ENCODE data around the gene NKX2-2.
"Not testable (repeated sequence)": the region's sequence is repeated elsewhere in the genome, so short reads cannot be mapped to it uniquely, and the experiment has no call there.

Gene NKX2-2

DNA sequence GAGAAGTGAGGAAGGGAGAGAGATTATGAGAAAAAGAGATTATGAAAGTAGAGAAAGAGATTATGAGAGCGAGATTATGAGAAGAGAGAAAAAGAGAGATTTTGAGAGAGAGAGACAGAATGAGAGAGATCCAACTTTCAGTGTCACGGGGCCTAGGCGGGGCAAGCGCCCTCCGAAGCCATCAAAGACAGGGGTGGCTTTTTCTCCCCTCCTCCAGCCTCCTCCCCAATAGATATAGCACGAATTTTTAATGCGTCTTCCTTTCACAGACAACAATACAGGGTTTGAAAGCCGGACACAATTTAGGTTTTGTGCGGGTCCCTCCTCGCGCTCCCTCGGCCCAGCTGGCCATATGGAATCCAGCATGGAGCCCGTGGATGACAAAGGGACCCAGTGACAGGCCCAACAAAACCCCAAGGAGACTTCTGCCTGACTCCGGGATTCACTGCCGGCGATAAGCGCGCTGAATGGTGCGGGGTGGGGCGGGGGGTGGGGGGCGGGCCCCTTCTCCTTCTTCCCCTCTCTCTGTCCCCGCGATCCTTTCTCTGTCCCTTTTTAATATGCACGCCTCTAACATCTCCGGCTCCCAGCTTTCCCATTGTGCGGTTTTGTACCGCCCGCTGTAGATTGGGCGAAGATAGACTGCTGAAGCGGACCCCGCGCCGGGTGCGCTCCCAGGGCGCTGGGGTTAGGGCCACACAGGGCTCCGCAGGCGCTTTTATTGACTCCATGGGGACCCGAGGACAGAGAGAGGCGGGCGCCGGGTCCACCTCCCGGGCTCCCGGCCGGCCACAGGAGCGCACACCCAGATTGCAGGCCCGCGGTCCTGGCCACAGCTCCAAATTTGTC lies 5.4 kb downstream of the NKX2-2 start:
- DNase-seq = no peak

GRCh38 chr20:21507400-21508229 lies 6.2 kb downstream of the NKX2-2 start:
- DNase-seq = no peak

DNA sequence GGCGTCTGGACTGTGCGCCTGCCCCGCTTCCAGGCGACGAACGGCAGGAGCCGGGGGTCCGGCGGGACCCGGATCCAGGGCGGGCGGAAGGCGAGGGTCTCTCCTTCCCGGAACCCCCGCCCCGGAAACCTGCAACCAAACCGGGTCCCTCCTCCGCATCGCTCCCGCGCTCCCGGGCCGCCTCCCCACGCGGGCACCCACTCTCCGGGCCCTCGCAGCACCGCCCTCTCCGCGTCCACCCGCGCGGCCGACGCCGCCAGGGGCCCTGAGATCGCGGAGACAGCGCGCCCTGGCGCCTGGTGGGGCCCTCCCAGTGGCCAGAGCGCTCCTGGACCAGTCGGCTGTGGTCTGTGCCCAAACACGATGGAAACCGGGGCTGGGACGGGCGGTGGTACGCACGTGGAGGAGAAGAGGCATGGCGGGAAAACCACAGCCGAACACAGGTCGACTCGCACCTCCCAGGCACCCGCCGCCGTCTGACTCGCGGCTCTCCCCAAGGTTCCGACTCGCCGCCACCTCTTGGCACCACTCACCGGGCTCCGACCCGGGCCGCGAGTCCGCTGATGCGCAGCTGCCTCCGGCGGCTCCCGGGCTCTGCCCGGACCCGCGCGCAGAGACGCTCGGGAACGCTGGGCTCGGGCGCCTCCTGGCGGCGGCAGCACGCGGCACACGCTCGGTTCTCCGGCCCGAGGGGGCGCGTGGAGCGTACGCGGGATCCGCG lies 7.9 kb downstream of the NKX2-2 start:
- peak; percentile 34 for DNase-seq

GRCh38 chr20:21505161-21505809 lies 8.6 kb downstream of the NKX2-2 start:
- peak; percentile 5 for DNase-seq

DNA sequence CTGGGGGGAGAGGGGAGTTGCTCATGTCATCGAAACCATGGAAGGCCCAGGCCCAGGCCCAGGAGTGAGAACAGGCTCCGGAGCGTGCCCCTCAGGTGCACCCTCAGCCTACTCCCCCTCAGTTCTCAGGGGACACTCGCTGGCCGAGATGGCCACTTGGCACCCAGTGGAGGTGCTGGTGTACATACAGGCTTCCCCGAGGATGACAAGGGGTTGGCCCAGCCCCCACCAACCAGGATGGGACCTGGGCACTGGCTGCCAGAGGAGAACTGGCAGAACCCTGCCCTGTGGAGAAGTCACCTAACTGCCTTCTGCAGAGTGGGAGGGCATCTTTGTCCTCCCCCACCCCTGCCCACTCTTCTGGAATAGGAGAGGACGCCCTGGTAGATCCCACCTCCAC lies 9.5 kb downstream of the NKX2-2 start:
- no peak for DNase-seq

- DNase-seq = no peak
These were observed 10.5 kb downstream of the NKX2-2 start for GRCh38 chr20:21503345-21503744.

DNA sequence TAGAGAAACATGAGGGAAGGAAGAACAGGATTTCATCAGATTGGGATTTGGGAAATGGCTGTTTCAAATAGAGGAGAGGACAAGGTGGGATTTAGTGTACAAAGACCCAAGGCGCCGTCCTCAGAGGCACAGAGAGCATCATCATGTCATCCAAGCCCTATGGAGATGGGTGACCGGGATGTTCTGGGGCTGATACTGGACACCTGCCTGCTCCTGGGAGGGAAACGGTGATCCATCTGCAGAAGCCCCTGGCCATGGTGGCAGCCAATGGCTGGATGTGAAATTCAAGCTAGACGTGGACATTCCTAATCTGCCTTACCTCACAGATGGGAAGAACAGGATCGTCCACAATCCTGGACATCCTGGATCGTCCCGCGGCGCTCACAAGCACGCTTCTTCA lies 12.7 kb downstream of the NKX2-2 start:
- DNase-seq = no peak

- no peak for DNase-seq
These were observed 13.3 kb downstream of the NKX2-2 start for GRCh38 chr20:21500599-21500998.

GRCh38 chr20:21499641-21500040 lies 14.2 kb downstream of the NKX2-2 start:
- no peak for DNase-seq

- DNase-seq = no peak
These were observed 15.2 kb downstream of the NKX2-2 start for GRCh38 chr20:21498635-21499034.

DNA sequence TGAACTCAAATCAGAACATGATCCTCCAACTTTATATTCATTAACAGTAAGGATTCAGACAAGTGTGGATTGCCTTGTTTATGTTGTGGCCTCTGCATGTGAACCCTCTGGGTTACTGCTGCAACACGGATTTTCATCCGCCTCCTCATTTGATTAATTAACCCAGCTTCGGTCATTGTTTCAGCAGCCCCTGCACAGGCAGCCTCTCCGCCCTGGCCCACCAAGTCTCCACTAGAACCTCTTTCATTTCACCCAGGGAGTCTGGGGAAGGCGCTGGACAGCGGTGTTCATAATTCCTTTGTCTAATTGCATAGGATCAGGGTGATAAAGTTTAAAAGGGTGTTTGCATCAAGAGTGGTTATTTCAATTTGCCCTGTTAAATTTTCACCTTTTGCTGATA lies 15.7 kb downstream of the NKX2-2 start:
- no peak for DNase-seq

DNA sequence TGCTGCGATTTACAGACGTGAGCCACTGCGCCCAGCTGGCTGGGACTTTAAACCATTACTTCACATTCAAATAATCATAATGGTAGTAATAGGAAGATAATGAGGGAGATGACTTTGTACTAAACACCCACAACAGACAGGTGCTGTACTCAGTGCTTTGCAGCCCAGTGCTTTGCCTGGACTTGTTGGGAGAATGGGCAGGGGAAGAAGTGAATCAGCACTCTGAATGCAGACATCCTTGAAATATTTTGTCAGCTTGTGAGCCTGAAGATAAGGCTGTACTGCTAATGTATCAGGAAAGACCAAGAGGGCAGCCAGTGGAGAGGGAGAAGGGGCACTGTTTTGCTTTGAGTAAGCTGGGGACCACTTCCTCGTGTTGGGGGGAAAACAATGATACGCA lies 17.4 kb downstream of the NKX2-2 start:
- DNase-seq = no peak

DNA sequence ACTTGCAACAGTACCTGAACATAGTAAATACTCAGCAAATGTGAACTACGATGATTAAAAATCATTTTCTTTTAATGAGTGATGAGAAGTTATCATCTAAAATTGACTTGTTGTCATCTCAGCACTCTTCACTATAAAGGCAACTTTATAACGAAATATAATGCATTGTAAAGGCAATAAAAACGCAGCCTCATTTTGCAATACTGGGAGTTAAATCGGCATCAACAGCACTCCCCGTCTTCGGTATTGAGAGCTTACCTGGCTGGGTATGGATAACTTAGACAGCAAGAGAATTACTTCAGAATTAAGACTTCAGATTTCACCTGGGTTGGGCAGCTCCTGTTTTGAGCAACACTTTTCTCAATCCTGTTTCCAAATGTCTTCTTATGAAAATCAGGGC lies 20.8 kb downstream of the NKX2-2 start:
- DNase-seq = no peak

DNA sequence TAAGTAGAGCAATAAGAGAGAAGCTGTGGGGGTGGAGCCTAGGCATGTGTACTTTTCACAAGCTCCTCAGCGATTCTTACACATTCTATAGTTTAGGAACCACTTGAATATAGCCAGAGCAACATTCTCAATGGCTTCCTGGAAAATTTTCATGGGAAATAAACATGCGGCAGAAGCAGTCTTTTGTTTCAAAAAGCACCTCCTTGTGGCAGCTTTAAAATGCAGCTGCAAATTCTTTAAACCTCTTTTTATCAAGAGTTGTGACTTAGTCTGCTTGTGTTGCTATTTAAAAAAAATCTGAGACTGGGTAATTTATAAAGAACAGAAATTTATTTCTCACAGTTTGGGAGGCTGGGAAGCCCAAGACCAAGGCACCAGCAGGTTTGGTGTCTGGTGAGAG lies 23.8 kb downstream of the NKX2-2 start:
- no peak for DNase-seq

GRCh38 chr20:21480144-21480543 lies 33.7 kb downstream of the NKX2-2 start:
- DNase-seq = not testable (repeated sequence)

DNA sequence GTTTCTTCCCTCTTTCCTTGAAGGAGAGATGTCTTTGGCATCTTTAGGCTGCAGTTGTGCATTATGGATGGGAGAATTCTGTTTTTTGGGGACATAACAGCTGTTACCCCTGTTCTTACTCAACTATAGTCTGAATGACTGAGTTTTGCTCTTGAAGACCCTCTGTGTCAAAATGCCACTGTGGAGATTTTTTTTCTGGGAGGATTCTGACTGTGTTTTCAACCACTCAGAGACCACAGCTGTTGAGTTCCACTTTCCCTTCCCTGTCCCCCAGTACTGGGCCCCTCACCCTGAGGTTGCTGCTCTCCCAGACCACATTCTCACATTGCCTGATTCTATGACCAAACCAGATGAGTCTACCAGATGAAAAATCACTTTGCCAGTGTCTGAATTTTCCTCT lies 48.1 kb downstream of the NKX2-2 start:
- no peak for DNase-seq

GRCh38 chr20:21464916-21465315 lies 48.9 kb downstream of the NKX2-2 start:
- no peak for DNase-seq
